ENCODE measurements around the gene PIP4K2A. TPM values are rescaled to one million over a fixed set of nuclear protein-coding genes. Genes with fewer than 3 reads are reported as not detected.
"Not testable (repeated sequence)": the region's sequence is repeated elsewhere in the genome, so short reads cannot be mapped to it uniquely, and the experiment has no call there.

PIP4K2A gene
- total RNA-seq, 1 donor from 2014 or later = 44.2 TPM

GRCh38 chr10:22548344-22548743 is 166.0 kb downstream of the PIP4K2A start:
- DNase-seq = no peak

DNA sequence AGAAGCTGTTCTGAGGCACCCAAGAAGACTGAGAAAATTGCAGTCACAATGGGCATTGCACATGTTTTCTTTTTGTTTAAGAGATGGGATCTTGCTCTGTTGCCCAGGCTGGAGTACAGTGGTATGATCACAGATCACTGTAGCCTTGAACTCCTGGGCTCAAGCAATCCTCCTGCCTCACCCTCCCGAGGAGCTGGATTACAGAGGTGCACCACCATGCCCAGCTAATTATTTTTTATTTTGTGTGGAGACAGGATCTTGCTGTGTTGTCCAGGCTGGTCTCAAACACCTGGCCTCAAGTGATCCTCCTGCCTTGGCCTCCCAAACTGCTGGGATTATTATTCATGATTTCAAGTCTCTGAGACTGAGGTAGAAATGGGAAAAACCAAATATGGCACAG is 168.7 kb downstream of the PIP4K2A start:
- no peak for DNase-seq

- DNase-seq = no peak
Observed at GRCh38 chr10:22544325-22545068, 169.9 kb downstream of the PIP4K2A start.

DNA sequence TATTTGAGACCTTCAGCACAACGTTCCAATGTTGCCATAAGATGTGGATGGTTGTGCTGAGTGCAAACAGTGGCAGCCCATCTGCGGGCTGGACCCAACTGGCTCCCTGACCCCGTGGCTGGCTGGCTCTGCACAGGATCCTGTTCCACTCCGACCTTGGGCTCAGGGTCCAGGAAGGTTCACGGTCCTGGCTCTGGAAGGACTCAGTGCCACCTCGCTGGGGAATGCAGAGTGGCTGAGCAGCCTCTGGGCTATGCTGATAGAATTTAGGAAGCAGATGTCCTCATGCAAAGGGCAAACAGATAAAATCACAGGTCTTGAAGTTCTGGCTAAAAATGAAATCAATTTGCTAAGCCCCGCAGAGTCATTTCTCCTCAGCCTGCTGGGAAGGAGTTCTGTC is 171.6 kb downstream of the PIP4K2A start:
- DNase-seq = no peak

DNA sequence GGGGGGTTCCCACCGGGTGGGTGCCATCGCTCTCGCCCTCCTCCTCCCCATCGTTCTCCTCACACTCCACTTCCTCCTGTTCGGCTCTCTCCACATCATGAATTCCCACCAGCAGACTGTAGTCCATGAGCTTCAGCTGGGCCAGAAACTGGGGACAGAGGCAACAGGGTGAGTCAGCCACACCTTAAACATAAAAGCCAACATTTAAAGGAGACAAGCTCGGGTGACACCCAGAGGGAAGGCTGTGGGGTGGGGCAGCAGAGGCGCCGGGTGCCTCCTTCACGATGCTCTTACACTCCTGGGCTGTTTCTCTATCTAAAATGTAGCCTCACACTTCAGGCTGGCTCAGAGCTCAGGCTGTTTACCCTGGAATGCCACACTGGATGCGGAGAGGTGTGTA is 172.5 kb downstream of the PIP4K2A start:
- no peak for DNase-seq

DNA sequence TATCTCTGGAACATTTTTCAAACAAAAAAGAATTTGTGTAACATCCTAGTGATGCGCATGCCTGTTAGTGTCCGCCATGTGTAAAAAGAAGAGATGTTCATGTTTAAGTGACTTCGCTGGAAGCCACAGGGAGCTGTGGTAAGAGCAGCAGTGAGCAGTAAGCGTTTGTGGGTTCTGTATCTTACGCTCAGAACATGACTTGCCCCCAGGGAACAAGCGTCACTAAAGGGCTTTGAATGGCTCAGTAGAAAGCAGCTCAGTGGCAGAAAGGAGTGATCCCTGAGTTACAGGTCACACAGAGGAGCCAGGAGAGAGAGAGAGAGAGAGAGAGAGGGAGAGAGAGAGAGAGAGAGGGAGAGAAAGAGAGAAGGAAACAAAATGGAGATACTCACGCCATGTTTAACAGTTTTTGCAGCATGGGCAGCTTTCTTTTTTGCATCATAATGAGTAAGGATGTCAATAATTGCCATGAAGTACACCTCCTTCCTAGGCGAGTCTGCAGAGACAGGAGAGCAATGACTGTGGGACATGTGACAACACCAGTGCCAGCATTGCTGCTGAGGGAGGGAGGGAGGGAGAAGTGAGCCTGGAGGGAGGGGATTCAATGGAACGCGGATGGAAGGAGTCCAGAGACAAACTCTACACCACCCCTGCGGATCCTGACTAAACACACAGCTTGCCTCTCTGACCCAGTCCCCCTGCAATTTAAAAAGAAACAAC is 174.6 kb downstream of the PIP4K2A start:
- no peak for DNase-seq

GRCh38 chr10:22537810-22538209 is 176.6 kb downstream of the PIP4K2A start:
- no peak for DNase-seq

- no peak for DNase-seq
Observed at GRCh38 chr10:22536620-22537019, 177.8 kb downstream of the PIP4K2A start.

GRCh38 chr10:22534849-22535604 is 179.4 kb downstream of the PIP4K2A start:
- DNase-seq = no peak

- DNase-seq = no peak
Observed at GRCh38 chr10:22531441-22531840, 182.9 kb downstream of the PIP4K2A start.

DNA sequence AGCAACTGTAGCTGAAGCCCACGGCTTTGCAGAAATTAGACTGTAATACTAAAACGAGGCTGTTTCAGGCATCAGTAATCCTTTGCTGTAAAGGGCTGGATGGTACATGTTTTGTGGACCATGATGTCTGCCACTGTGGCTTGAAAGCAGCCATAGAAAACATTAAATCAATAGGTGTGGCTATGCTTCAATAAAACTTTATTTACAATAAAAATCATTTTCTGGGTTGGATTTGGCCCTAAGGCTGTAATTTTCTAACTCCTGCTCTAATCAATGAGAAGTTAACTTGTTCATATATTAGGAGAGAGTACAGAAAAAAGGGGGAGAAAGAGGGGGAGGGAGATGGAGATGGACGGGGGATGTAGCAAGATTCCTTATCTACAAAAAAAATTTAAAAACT is 183.4 kb downstream of the PIP4K2A start:
- no peak for DNase-seq

GRCh38 chr10:22527520-22527919 is 186.9 kb downstream of the PIP4K2A start:
- DNase-seq = no peak

DNA sequence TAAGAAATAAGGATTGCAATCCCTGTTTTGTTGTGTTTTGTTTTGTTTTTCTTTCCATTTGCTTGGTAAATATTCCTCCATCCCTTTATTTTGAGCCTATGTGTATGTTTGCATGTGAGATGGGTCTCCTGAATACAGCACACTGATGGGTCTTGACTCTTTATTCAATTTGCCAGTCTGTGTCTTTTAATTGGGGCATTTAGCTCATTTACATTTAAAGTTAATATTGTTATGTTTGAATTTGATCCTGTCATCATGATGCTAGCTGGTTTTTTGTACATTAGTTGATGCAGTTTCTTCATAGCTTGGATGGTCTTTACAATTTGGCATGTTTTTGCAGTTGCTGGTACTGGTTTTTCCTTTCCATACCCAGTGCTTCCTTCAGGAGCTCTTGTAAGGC is 190.0 kb downstream of the PIP4K2A start:
- not testable (repeated sequence) for DNase-seq

DNA sequence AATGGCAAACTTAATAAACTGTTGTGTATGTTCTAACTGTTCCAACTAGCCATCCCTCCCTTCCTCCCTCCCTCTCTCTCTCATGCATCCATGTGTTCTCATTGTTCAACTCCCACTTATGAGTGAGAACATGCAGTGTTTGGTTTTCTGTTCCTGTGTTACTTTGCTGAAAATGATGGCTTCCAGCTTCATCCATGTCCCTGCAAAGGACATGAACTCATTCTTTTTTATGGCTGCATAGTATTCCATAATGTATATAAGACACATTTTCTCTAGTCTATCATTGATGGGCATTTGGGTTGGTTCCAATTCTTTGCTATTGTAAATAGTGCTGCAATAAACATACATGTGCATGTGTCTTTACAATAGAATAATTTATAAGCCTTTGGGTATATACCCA is 193.7 kb downstream of the PIP4K2A start:
- not testable (repeated sequence) for DNase-seq

DNA sequence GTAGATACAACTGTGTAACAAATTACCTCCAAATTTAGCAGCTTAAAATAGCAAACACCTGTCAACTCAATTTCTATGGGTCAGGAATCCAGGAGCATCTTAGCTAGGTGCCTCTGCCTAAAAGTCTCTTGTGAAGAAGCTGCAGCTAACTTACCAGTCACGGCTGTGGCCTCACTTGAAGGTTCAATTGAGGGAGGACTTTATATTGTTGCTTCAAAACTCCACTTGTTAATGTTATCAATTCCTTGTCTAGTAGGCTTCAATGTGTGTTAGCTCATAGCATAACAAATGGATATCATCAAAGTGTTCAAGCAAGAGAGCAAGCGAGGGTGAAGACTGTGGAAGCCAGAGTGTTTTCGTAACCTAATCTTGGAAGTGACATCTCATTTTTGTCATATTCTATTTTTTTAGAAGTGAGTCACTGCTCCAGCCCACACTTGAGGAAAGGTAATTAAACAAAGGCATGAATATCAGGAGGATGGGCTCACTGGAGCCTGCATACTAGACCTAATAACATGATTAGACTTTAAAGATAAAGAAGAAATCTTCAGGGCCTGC is 196.1 kb downstream of the PIP4K2A start:
- DNase-seq = no peak

GRCh38 chr10:22515009-22515408 is 199.4 kb downstream of the PIP4K2A start:
- DNase-seq = no peak

GRCh38 chr10:22514414-22514758 is 200.0 kb downstream of the PIP4K2A start:
- DNase-seq = not testable (repeated sequence)

DNA sequence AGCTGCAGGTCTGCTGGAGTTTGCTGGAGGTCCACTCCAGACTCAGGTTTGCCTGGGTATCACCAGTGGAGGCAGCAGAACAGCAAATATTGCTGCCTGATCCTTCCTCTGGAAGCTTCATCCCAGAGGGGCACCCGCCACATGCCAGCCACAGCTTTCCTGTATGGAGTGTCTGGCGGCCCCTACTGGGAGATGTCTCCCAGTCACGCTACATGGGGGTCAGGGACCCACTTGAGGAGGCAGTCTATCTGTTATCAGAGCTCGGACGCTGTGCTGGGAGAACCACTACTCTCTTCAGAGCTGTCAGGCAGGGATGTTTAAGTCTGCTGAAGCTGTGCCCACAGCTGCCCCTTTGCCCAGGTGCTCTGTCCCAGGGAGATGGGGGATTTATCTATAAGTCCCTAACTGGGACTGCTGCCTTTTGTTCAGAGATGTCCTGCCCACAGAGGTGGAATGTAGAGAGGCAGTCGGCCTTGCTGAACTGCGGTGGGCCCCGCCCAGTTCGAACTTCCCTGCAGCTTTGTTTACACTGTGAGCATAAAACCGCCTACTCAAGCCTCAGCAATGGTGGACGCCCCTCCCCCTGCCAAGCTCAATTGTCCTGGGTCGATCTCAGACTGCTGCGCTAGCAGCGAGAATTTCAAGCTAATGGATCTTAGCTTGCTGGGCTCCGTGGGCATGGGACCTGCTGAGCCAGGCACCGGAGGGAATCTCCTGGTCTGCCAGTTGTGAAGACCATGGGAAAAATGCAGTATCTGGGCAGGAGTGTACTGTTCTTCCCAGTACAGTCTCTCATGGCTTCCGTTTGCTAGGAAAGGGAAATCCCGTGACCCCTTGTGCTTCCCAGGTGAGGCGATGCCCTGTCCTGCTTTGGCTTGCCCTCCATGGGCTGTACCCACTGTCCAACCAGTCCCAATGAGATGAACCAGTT is 200.6 kb downstream of the PIP4K2A start:
- not testable (repeated sequence) for DNase-seq

DNA sequence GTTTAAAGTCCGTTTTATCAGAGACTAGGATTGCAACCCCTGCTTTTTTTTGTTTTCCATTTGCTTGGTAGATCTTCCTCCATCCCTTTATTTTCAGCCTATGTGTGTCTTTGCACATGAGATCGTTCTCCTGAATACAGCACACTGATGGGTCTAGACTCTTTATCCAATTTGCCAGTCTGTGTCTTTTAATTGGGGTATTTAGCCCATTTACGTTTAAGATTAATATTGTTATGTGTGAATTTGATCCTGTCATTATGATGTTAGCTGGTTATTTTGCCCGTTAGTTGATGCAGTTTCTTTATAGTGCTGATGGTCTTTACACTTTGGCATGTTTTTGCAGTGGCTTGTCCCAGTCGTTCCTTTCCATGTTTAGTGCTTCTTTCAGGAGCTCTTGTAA is 202.4 kb downstream of the PIP4K2A start:
- not testable (repeated sequence) for DNase-seq

GRCh38 chr10:22508214-22508613 is 206.2 kb downstream of the PIP4K2A start:
- DNase-seq = not testable (repeated sequence)

- no peak for DNase-seq
Observed at GRCh38 chr10:22505911-22506685, 208.3 kb downstream of the PIP4K2A start.

Measured in dermis blood vessel endothelial cell (primary cell).